Placental pericyte (primary cell): ENCODE results near the gene TIMM8B. TPM values are rescaled to one million over a fixed set of nuclear protein-coding genes. Genes with fewer than 3 reads are reported as not detected.

Experiments used
- small RNA-seq: library from RNA; depleted of rRNA; stranded (forward); fragments of <200 nt; gene quantifications from one replicate; pipeline ENCODE3, GENCODE V24; 2012; ENCODE audit warnings: low replicate concordance
- total RNA-seq: library from RNA; depleted of rRNA; stranded (reverse); fragments of >200 nt; gene quantifications from 2 replicates; pipeline ENCODE4 v1.2.3, GENCODE V29; 2012

The TIMM8B gene
- total RNA-seq, result 22.1 and 33.9 TPM in 2 replicates

GRCh38 chr11:112086422-112087191, at the start of gene TIMM8B, which contains the start of gene SDHD:
TSS of gene TIMM8B (minus strand) at chr11:112086756. CDS start at chr11:112086723, 33 bp downstream.
TSS of gene SDHD (plus strand) at chr11:112086873. CDS start at chr11:112086908, 35 bp downstream.

GRCh38 chr11:112073941-112074811, 12.4 kb downstream of the TIMM8B start, which contains the start of the genes NKAPD1 and PIH1D2:
TSS of gene NKAPD1 (plus strand) at chr11:112074299. CDS start at chr11:112075575, 1,276 bp downstream.
TSS of gene PIH1D2 (minus strand) at chr11:112074017. CDS start at chr11:112073174, 843 bp downstream.

Small RNA genes within 50 kb of the gene (small RNA-seq; reads per million reads assigned to genes)
- gene AP000907.3, result not detected

Other genes starting within 250 kb of the TIMM8B start
- gene ALG9, start 215.2 kb downstream of the TIMM8B start, total RNA-seq, result 31.3 and 52.7 TPM in 2 replicates
- 1.5 and 7.4 TPM in 2 replicates for gene FDXACB1, start 207.6 kb downstream of the TIMM8B start, total RNA-seq
- gene CFAP68, start 207.2 kb downstream of the TIMM8B start, total RNA-seq, result 9.3 and 11.2 TPM in 2 replicates
- gene CRYAB, start 175.0 kb downstream of the TIMM8B start, total RNA-seq, result 0.66 and 2.4 TPM in 2 replicates
- not detected in 2 replicates for gene HSPB2, start 174.0 kb downstream of the TIMM8B start, total RNA-seq
- gene C11orf52, start 167.8 kb downstream of the TIMM8B start, total RNA-seq, result not detected in 2 replicates
- gene DIXDC1, start 149.4 kb downstream of the TIMM8B start, total RNA-seq, result 7.4 and 16.3 TPM in 2 replicates
- 35.0 and 63.6 TPM in 2 replicates for gene DLAT, start 61.3 kb downstream of the TIMM8B start, total RNA-seq
- 1.0 and 1.5 TPM in 2 replicates for gene PIH1D2, start 12.7 kb downstream of the TIMM8B start, total RNA-seq
- 21.9 and 24.3 TPM in 2 replicates for gene NKAPD1, start 12.5 kb downstream of the TIMM8B start, total RNA-seq
- gene SDHD, start 117 bp upstream of the TIMM8B start, total RNA-seq, result 84.0 and 105 TPM in 2 replicates
- 2.9 and 18.8 TPM in 2 replicates for gene IL18, start 77.3 kb upstream of the TIMM8B start, total RNA-seq
- 0.22 TPM in 1 of 2 replicates, not detected in the other for gene TEX12, start 80.6 kb upstream of the TIMM8B start, total RNA-seq
- gene BCO2, start 88.8 kb upstream of the TIMM8B start, total RNA-seq, result 1.0 and 34.1 TPM in 2 replicates
- 40.3 and 57.8 TPM in 2 replicates for gene PTS, start 139.7 kb upstream of the TIMM8B start, total RNA-seq
- not detected in 2 replicates for gene PLET1, start 174.1 kb upstream of the TIMM8B start, total RNA-seq